ENCODE results near the gene CIITA. TPM values are rescaled to one million over a fixed set of nuclear protein-coding genes. Genes with fewer than 3 reads are reported as not detected.

CIITA gene
- total RNA-seq, 1 experiment from 2014 or later = 0.04 TPM

Other genes starting within 250 kb of the CIITA start
- 0.12 TPM in 1 of 2 replicates, not detected in the other for gene TEKT5, start 182.3 kb upstream of the CIITA start, total RNA-seq (2014; rRNA removed; shearing (Covaris generic))
- gene NUBP1, start 133.4 kb upstream of the CIITA start, total RNA-seq (2014; rRNA removed; shearing (Covaris generic)) = 33.5 and 36.1 TPM in 2 replicates
- gene TVP23A, start 58.4 kb upstream of the CIITA start, total RNA-seq (2014; rRNA removed; shearing (Covaris generic)) = not detected in 2 replicates
- gene DEXI, start 65.3 kb downstream of the CIITA start, total RNA-seq (2014; rRNA removed; shearing (Covaris generic)) = 27.0 and 27.5 TPM in 2 replicates
- 11.7 and 13.1 TPM in 2 replicates for gene CLEC16A, start 67.4 kb downstream of the CIITA start, total RNA-seq (2014; rRNA removed; shearing (Covaris generic))